ENCODE data around the gene SLC26A9. TPM values are rescaled to one million over a fixed set of nuclear protein-coding genes. Genes with fewer than 3 reads are reported as not detected.

Gene SLC26A9
- not detected in 2 replicates for total RNA-seq

GRCh38 chr1:205943245-205943644 is at the start of gene SLC26A9:
SLC26A9 (minus strand) TSS chr1:205943456; CDS start chr1:205935820, 7,636 bp downstream.

Other genes with a start within 250 kb of the SLC26A9 start
- 143 and 144 TPM in 2 replicates for gene NUCKS1, start 193.3 kb downstream of the SLC26A9 start, total RNA-seq
- 19.5 and 30.7 TPM in 2 replicates for gene RAB29, start 168.0 kb downstream of the SLC26A9 start, total RNA-seq
- 12.3 and 21.3 TPM in 2 replicates for gene SLC41A1, start 130.3 kb downstream of the SLC26A9 start, total RNA-seq
- gene PM20D1, start 93.3 kb downstream of the SLC26A9 start, total RNA-seq: not detected in 2 replicates
- gene RAB7B, start 59.9 kb upstream of the SLC26A9 start, total RNA-seq: 0.15 TPM in 1 of 2 replicates, not detected in the other
- gene CTSE, start 80.4 kb upstream of the SLC26A9 start, total RNA-seq: not detected in 2 replicates
- not detected in 2 replicates for gene RHEX, start 109.7 kb upstream of the SLC26A9 start, total RNA-seq
- not detected in 2 replicates for gene AVPR1B, start 173.9 kb upstream of the SLC26A9 start, total RNA-seq

All from epithelial cell of umbilical artery (primary cell).